ENCODE results near the gene PIGZ.

- TF ChIP-seq CTCF (IDR thresholded peaks at IDR 0.05; ENCODE audit: low read depth, low read length), result no peak
- no peak for TF ChIP-seq EZH2phosphoT487 (IDR thresholded peaks at IDR 0.05; ENCODE audit: low read depth)
Measured at GRCh38 chr3:196965804-196966173, 2.8 kb downstream of the PIGZ start.

All from OCI-LY3 (cell line).